Mesothelial cell of epicardium (in vitro differentiated cells): ENCODE measurements around the gene METTL16. TPM values are rescaled to one million over a fixed set of nuclear protein-coding genes. Genes with fewer than 3 reads are reported as not detected.

Experiments used
- DNase-seq, 2 experiments: peaks; one replicate each; pipeline ENCODE4 v3.0.0; 2021; ENCODE audit warnings: low spot score in 2 of 2; ENCODE audit not compliant: unreplicated experiment in 2 of 2
- H3K27ac Mint-ChIP-seq: 2 replicates; pipeline ENCODE4 v1.8.0; 2021; ENCODE audit warnings: mixed read lengths
- H3K27me3 Mint-ChIP-seq: 2 replicates; pipeline ENCODE4 v1.8.0; 2021; ENCODE audit warnings: low read depth, mixed read lengths
- H3K36me3 Mint-ChIP-seq: 2 replicates; pipeline ENCODE4 v1.8.0; 2021; ENCODE audit warnings: mixed read lengths
- H3K4me1 Mint-ChIP-seq: 2 replicates; pipeline ENCODE4 v1.8.0; 2021; ENCODE audit warnings: mixed read lengths
- H3K4me3 Mint-ChIP-seq: 2 replicates; pipeline ENCODE4 v1.8.0; 2021; ENCODE audit warnings: mild to moderate bottlenecking, moderate library complexity, mixed read lengths
- H3K9me3 Mint-ChIP-seq: 2 replicates; pipeline ENCODE4 v1.8.0; 2021; ENCODE audit warnings: mixed read lengths
- CTCF ChIP-seq: fragments of 200-600 bp; sonication (generic); IDR thresholded peaks from one replicate; pipeline ENCODE4 v1.5.0; 2021; ENCODE audit warnings: antibody characterized with exemption; ENCODE audit not compliant: unreplicated experiment
- total RNA-seq: library from RNA; stranded (reverse); gene quantifications from 3 replicates; pipeline ENCODE4 v1.2.1, GENCODE V29; 2021

Gene METTL16
- total RNA-seq, 1 donor from 2014 or later = 42.3 TPM

GRCh38 chr17:2433696-2434095, 78.0 kb downstream of the METTL16 start:
- H3K36me3 Mint-ChIP-seq = peaks cover 28% of the 10 kb centered on the region
- DNase-seq = no peak
- H3K27ac Mint-ChIP-seq = no peak overlapping the region
- TF ChIP-seq CTCF = no peak
- H3K9me3 Mint-ChIP-seq = no peaks in the 10 kb centered on the region
- no peak overlapping the region for H3K4me3 Mint-ChIP-seq
- H3K4me1 Mint-ChIP-seq = peaks cover 6% of the 10 kb centered on the region
- H3K27me3 Mint-ChIP-seq = no peaks in the 10 kb centered on the region

- Mint-ChIP-seq H3K4me1 (peaks cover 3% of the 10 kb centered on the region), H3K27ac (no peak overlapping the region), H3K36me3 (peaks cover 27% of the 10 kb centered on the region), H3K27me3 (no peaks in the 10 kb centered on the region), H3K4me3 (no peak overlapping the region), H3K9me3 (no peaks in the 10 kb centered on the region)
- DNase-seq = no peak
- no peak for TF ChIP-seq CTCF
These were observed 83.8 kb downstream of the METTL16 start for GRCh38 chr17:2427910-2428309.

GRCh38 chr17:2427215-2427614, 84.5 kb downstream of the METTL16 start:
- Mint-ChIP-seq H3K27me3 (no peaks in the 10 kb centered on the region), H3K4me1 (peaks cover 3% of the 10 kb centered on the region), H3K36me3 (peaks cover 23% of the 10 kb centered on the region), H3K9me3 (no peaks in the 10 kb centered on the region), H3K4me3 (no peak overlapping the region), H3K27ac (no peak overlapping the region)
- no peak for TF ChIP-seq CTCF
- no peak for DNase-seq

- no peaks in the 10 kb centered on the region for H3K27me3 Mint-ChIP-seq
- no peak for TF ChIP-seq CTCF
- H3K9me3 Mint-ChIP-seq = no peaks in the 10 kb centered on the region
- H3K4me1 Mint-ChIP-seq = peaks cover 3% of the 10 kb centered on the region
- no peak overlapping the region for H3K4me3 Mint-ChIP-seq
- peaks cover 24% of the 10 kb centered on the region for H3K36me3 Mint-ChIP-seq
- no peak for DNase-seq
- no peak overlapping the region for H3K27ac Mint-ChIP-seq
These were observed 88.4 kb downstream of the METTL16 start for GRCh38 chr17:2423271-2423670.

GRCh38 chr17:2421315-2422147, 90.2 kb downstream of the METTL16 start:
- no peak overlapping the region for H3K27ac Mint-ChIP-seq
- peaks cover 3% of the 10 kb centered on the region for H3K4me1 Mint-ChIP-seq
- DNase-seq = no peak
- no peaks in the 10 kb centered on the region for H3K9me3 Mint-ChIP-seq
- H3K27me3 Mint-ChIP-seq = no peaks in the 10 kb centered on the region
- peaks cover 19% of the 10 kb centered on the region for H3K36me3 Mint-ChIP-seq
- no peak for TF ChIP-seq CTCF
- H3K4me3 Mint-ChIP-seq = no peak overlapping the region
